Neural crest cell (in vitro differentiated cells): ENCODE measurements around the gene SIGMAR1. TPM values are rescaled to one million over a fixed set of nuclear protein-coding genes. Genes with fewer than 3 reads are reported as not detected.

ENCODE experiments used
- DNase-seq: peaks from one replicate; pipeline ENCODE4 v3.0.0; 2021; ENCODE audit warnings: low read depth, mixed read lengths, low spot score
- H3K27ac Mint-ChIP-seq: one replicate; pipeline ENCODE4 v1.8.0; 2021; ENCODE audit warnings: mild to moderate bottlenecking, mixed read lengths; ENCODE audit not compliant: unreplicated experiment
- H3K27me3 Mint-ChIP-seq: 2 replicates; pipeline ENCODE4 v1.8.0; 2021; ENCODE audit warnings: low read depth, mild to moderate bottlenecking, mixed read lengths
- H3K36me3 Mint-ChIP-seq: 2 replicates; pipeline ENCODE4 v1.8.0; 2021; ENCODE audit warnings: low read depth, mild to moderate bottlenecking, mixed read lengths
- H3K4me1 Mint-ChIP-seq: 2 replicates; pipeline ENCODE4 v1.8.0; 2021; ENCODE audit warnings: mixed read lengths
- H3K4me3 Mint-ChIP-seq: one replicate; pipeline ENCODE4 v1.8.0; 2021; ENCODE audit warnings: mild to moderate bottlenecking, mixed read lengths
- H3K9me3 Mint-ChIP-seq: 2 replicates; pipeline ENCODE4 v1.8.0; 2021; ENCODE audit warnings: mixed read lengths
- CTCF ChIP-seq: fragments of 200-600 bp; sonication (generic); conservative IDR thresholded peaks from 2 replicates; pipeline ENCODE4 v1.5.0; 2021; ENCODE audit warnings: antibody characterized with exemption, mild to moderate bottlenecking
- total RNA-seq: library from RNA; stranded (reverse); gene quantifications from 2 replicates; pipeline ENCODE4 v1.2.1, GENCODE V29; 2021

SIGMAR1 gene
- total RNA-seq, 1 donor from 2014 or later: 107 TPM

- no peak for TF ChIP-seq CTCF
- Mint-ChIP-seq H3K4me1 (peaks cover 62% of the 10 kb centered on the region), H3K36me3 (peaks cover 10% of the 10 kb centered on the region), H3K4me3 (peak overlapping the region; percentile 76), H3K27me3 (no peaks in the 10 kb centered on the region), H3K27ac (no peak overlapping the region), H3K9me3 (no peaks in the 10 kb centered on the region)
- DNase-seq: no peak
Observed at GRCh38 chr9:34651321-34651720, 13.7 kb upstream of the SIGMAR1 start.

DNA sequence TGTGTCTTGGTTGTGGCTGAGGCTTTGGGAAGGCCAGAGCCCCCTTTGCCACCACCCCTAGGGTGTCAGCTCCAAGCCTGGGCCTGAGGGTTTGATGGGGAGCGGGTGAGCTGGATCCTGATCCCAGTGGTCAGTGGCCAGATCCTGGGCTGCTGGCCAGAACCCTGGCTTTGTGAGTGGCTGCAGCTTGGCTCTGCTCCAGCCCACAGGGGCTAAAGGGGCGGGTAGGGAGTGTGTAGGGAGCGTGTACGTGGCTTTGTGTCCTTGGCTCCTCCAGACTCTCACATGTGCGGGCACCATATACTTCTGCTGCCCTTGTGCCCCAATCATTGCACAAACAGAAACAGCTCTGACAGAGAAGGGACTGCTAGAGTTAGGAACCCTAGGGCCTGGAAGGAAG lies 13.2 kb upstream of the SIGMAR1 start:
- H3K27ac Mint-ChIP-seq: no peak overlapping the region
- peak overlapping the region; percentile 40 for H3K4me3 Mint-ChIP-seq
- H3K27me3 Mint-ChIP-seq: no peaks in the 10 kb centered on the region
- DNase-seq: no peak
- no peak for TF ChIP-seq CTCF
- H3K4me1 Mint-ChIP-seq: peaks cover 67% of the 10 kb centered on the region
- peaks cover 10% of the 10 kb centered on the region for H3K36me3 Mint-ChIP-seq
- no peaks in the 10 kb centered on the region for H3K9me3 Mint-ChIP-seq

GRCh38 chr9:34648673-34649072 lies 11.1 kb upstream of the SIGMAR1 start:
- Mint-ChIP-seq H3K4me1 (peaks cover 61% of the 10 kb centered on the region), H3K36me3 (peaks cover 10% of the 10 kb centered on the region), H3K9me3 (no peaks in the 10 kb centered on the region), H3K27ac (no peak overlapping the region), H3K27me3 (no peaks in the 10 kb centered on the region), H3K4me3 (peak overlapping the region; percentile 77)
- no peak for TF ChIP-seq CTCF
- DNase-seq: no peak

- Mint-ChIP-seq H3K27ac (no peak overlapping the region), H3K9me3 (no peaks in the 10 kb centered on the region), H3K4me1 (peaks cover 51% of the 10 kb centered on the region), H3K36me3 (peaks cover 10% of the 10 kb centered on the region), H3K4me3 (peak overlapping the region; percentile 95), H3K27me3 (no peaks in the 10 kb centered on the region)
- no peak for TF ChIP-seq CTCF
- DNase-seq: no peak
Observed at GRCh38 chr9:34647651-34648050, 10.1 kb upstream of the SIGMAR1 start.

- Mint-ChIP-seq H3K9me3 (no peaks in the 10 kb centered on the region), H3K27me3 (no peaks in the 10 kb centered on the region), H3K4me3 (peak overlapping the region; percentile 95), H3K4me1 (peaks cover 45% of the 10 kb centered on the region), H3K27ac (peak overlapping the region; percentile 35), H3K36me3 (peaks cover 10% of the 10 kb centered on the region)
- TF ChIP-seq CTCF: no peak
- DNase-seq: no peak
Observed at GRCh38 chr9:34647084-34647403, 9.5 kb upstream of the SIGMAR1 start.
